Measurements from ENCODE around the gene CRY1. TPM values are rescaled to one million over a fixed set of nuclear protein-coding genes. Genes with fewer than 3 reads are reported as not detected.

The CRY1 gene
- total and polyA plus RNA-seq, 2 of the 4 experiments (the other 2 are of a cell fraction) = 5.9 to 9.9 TPM

- Histone ChIP-seq H3K4me3 (ENCODE audit: insufficient read depth, low read depth, low read length) (peak overlapping the region; percentile 85), H3K36me3 (ENCODE audit: control insufficient read depth, insufficient read depth, low read length) (peaks cover 3% of the 10 kb centered on the region; the same call in 1 of the 2 replicates), H2BK20ac (ENCODE audit: low read depth, low read length) (no peak overlapping the region), H2AK9ac (replicated peaks; ENCODE audit: low read depth, low read length, poor library complexity) (peak overlapping the region; percentile 75), H2BK120ac (ENCODE audit: low read depth, low read length) (no peak overlapping the region), H3K14ac (replicated peaks; ENCODE audit: low read depth, low read length) (peak overlapping the region; percentile 54), H3K9me3 (ENCODE audit: control insufficient read depth, insufficient read depth, low read length) (no peaks in the 10 kb centered on the region), H3K4me1 (ENCODE audit: control insufficient read depth, insufficient read depth, low read length) (peaks cover 4% of the 10 kb centered on the region), H3K27ac (ENCODE audit: insufficient read depth, low read length) (peak overlapping the region; percentile 85), H3K23ac (ENCODE audit: low read depth, low read length) (0 out of 2 replicates have a peak overlapping the region, but pooled peaks have one; percentile 32), H3K4me2 (ENCODE audit: low read depth, low read length) (peak overlapping the region; percentile 89), H2AFZ (replicated peaks; ENCODE audit: low read length, poor library complexity) (peak overlapping the region; percentile 91), H2BK5ac (ENCODE audit: low read depth, low read length, poor library complexity, severe bottlenecking) (peak overlapping the region; percentile 36), H4K20me1 (ENCODE audit: insufficient read depth, low read length) (peaks cover 24% of the 10 kb centered on the region), H2BK15ac (ENCODE audit: low read depth, low read length) (0 out of 3 replicates have a peak overlapping the region, but pooled peaks have one; percentile 27), H2AK5ac (ENCODE audit: low read depth, low read length) (peak overlapping the region; percentile 22; the same call in 1 of the 2 replicates), H3K56ac (ENCODE audit: extremely low read depth, insufficient read depth, low read length) (peak overlapping the region; percentile 54; the same call in 1 of the 2 replicates), H4K8ac (ENCODE audit: low read depth in 2 of 2, low read length in 2 of 2) (peak overlapping the region; percentile 78 to 85), H3K18ac (ENCODE audit: low read depth, low read length) (peak overlapping the region; percentile 68), H3K9ac (ENCODE audit: low read depth, low read length) (peak overlapping the region; percentile 86), H3K79me1 (ENCODE audit: low read depth in 1 of 2, low read length in 2 of 2) (peaks cover 8 to 18% of the 10 kb centered on the region in 2 experiments), H3K27me3 (ENCODE audit: control insufficient read depth, insufficient read depth, low read length) (no peaks in the 10 kb centered on the region), H3K4ac (ENCODE audit: low read depth, low read length) (peak overlapping the region; percentile 61), H3K9me1 (ENCODE audit: insufficient read depth, low read length) (no peaks in the 10 kb centered on the region), H4K91ac (ENCODE audit: insufficient read depth, low read depth, low read length) (peak overlapping the region; percentile 29; the same call in 1 of the 2 replicates), H4K5ac (ENCODE audit: low read depth, low read length) (peak overlapping the region; percentile 78)
- ChIA-PET POLR2A (ENCODE audit: unreplicated experiment) (interaction anchor here (0.6 to 0.7 kb wide), 2 partner anchors 209 to 1646 kb away, joined by 3 read pairs; no protein-coding TSS in a partner anchor), CTCF (interaction anchor here (0.6 kb wide), 1 partner anchor 423 kb away, joined by 4 read pairs; no protein-coding TSS in a partner anchor)
- ATAC-seq (ENCODE audit: low read depth) (no peak), DNase-seq (peak; percentile 29)
- WGBS, 2 experiments (ENCODE audit: extremely low coverage in 2 of 2, insufficient read length in 1 of 2) = 21% methylated on average over 10 of the region's 36 CpGs; no CpG with 5 or more reads in 1 of the 2 experiments
- intact Hi-C loops (cut with micrococcal nuclease) = loop anchor here (1.0 kb wide), 1 partner anchor 180 kb away; the partner anchor contains the start of gene RIC8B
- in situ Hi-C loops (cut with MboI; ENCODE audit: low sequenced_read_pairs) = no loop called here
- TSS peak; percentile 39 for BruUV-seq (replicated peaks)
- dilution Hi-C loops (cut with HindIII; ENCODE audit: low sequenced_read_pairs, unreplicated experiment) = no loop called here
- TF ChIP-seq MAFK (IDR thresholded peaks at IDR 0.05; ENCODE audit: low read depth, low read length) (no peak), CEBPB (IDR thresholded peaks at IDR 0.05; ENCODE audit: low read depth, low read length) (peak; percentile 40; the same call in 1 of the 2 replicates), NFE2L2 (IDR thresholded peaks at IDR 0.05; ENCODE audit: low read depth, low read length) (no peak), MXI1 (IDR thresholded peaks at IDR 0.05; ENCODE audit: borderline replicate concordance, low read depth, low read length) (no peak)
- TF ChIP-seq, protein P1, sequence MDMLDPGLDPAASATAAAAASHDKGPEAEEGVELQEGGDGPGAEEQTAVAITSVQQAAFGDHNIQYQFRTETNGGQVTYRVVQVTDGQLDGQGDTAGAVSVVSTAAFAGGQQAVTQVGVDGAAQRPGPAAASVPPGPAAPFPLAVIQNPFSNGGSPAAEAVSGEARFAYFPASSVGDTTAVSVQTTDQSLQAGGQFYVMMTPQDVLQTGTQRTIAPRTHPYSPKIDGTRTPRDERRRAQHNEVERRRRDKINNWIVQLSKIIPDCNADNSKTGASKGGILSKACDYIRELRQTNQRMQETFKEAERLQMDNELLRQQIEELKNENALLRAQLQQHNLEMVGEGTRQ (IDR thresholded peaks at IDR 0.05; ENCODE audit: low read depth, low read length) = peak; percentile 38; the same call in 1 of the 2 replicates
Measured at GRCh38 chr12:106954462-106955376, 138.6 kb downstream of the CRY1 start.

Data from IMR-90 (cell line).